A549 (cell line): ENCODE measurements around the gene DRGX.

Experiments used
- ESRRA ChIP-seq: fragments of 150-350 bp; IDR thresholded peaks from 2 replicates; pipeline ENCODE4 v1.6.1; 2014; ENCODE audit warnings: mild to moderate bottlenecking, low read length, borderline replicate concordance
- HOXB5 ChIP-seq: fragments of 250-450 bp; sonication (Bioruptor Pico); IDR thresholded peaks from 2 replicates; pipeline ENCODE4 v1.5.0; 2020; ENCODE audit warnings: mild to moderate bottlenecking, moderate library complexity
- POLR2AphosphoS2 ChIP-seq: conservative IDR thresholded peaks from 2 replicates; pipeline ENCODE4 v1.6.1; 2012; ENCODE audit warnings: low read length, improper control_type of control experiment, inconsistent platforms
- RNF2 ChIP-seq: fragments of 200-600 bp; sonication (generic); IDR thresholded peaks from 2 replicates; pipeline ENCODE4 v1.6.1; 2016; ENCODE audit warnings: low read depth, mild to moderate bottlenecking, antibody characterized with exemption, moderate library complexity, borderline replicate concordance
- TF ChIP-seq, protein P1 (sequence below): fragments of >200 bp; sonication (Bioruptor Twin); formaldehyde crosslinking; IDR thresholded peaks from 3 replicates; pipeline ENCODE4 v1.5.1; 2016
- TF ChIP-seq, protein P2 (sequence below): fragments of 200-600 bp; sonication (generic); IDR thresholded peaks from 2 replicates; pipeline ENCODE4 v1.6.1; 2016; ENCODE audit warnings: antibody characterized with exemption, mild to moderate bottlenecking, moderate library complexity

DNA sequence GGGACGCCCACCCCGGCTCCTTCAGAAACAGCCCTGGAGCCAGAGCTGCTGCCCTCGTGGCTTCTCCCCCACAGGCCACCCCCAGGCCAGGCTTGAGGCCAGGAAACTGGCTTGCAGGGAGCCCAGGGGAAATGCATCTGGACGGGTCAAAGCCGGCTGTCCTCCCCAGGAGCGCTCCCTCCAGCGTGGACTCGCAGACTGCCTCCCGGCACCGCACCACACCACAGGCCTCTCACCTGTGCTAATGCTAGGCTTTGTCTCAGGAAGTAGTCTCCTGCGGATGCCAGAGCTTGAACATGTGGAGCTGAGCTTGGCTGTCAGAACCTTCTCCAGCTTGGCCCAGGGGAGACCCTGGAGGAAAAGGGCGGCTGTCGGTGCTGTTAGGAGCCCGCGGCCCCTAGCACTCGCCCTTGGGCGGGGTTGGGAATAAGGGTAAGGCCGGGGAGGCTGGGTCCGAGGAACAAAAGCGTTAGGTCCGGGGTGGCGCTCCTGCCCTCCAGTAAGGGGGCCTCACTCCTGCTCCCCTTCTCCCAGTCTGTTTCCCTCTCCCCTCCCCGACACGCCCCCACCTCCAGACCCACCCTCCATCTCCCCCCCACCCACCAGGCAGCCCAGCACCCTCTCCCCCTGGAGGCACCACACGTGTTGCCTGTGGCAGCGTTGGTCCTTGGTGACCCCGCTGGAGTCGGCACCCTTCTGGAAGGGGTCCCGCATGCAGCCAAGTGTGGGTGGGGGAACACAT lies 21.6 kb upstream of the DRGX start:
- TF ChIP-seq HOXB5 (CRISPR knock-in tag) (no peak), RNF2 (no peak), POLR2AphosphoS2 (no peak), ESRRA (no peak)
- TF ChIP-seq, protein P1, sequence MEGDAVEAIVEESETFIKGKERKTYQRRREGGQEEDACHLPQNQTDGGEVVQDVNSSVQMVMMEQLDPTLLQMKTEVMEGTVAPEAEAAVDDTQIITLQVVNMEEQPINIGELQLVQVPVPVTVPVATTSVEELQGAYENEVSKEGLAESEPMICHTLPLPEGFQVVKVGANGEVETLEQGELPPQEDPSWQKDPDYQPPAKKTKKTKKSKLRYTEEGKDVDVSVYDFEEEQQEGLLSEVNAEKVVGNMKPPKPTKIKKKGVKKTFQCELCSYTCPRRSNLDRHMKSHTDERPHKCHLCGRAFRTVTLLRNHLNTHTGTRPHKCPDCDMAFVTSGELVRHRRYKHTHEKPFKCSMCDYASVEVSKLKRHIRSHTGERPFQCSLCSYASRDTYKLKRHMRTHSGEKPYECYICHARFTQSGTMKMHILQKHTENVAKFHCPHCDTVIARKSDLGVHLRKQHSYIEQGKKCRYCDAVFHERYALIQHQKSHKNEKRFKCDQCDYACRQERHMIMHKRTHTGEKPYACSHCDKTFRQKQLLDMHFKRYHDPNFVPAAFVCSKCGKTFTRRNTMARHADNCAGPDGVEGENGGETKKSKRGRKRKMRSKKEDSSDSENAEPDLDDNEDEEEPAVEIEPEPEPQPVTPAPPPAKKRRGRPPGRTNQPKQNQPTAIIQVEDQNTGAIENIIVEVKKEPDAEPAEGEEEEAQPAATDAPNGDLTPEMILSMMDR = no peak
- TF ChIP-seq, protein P2, sequence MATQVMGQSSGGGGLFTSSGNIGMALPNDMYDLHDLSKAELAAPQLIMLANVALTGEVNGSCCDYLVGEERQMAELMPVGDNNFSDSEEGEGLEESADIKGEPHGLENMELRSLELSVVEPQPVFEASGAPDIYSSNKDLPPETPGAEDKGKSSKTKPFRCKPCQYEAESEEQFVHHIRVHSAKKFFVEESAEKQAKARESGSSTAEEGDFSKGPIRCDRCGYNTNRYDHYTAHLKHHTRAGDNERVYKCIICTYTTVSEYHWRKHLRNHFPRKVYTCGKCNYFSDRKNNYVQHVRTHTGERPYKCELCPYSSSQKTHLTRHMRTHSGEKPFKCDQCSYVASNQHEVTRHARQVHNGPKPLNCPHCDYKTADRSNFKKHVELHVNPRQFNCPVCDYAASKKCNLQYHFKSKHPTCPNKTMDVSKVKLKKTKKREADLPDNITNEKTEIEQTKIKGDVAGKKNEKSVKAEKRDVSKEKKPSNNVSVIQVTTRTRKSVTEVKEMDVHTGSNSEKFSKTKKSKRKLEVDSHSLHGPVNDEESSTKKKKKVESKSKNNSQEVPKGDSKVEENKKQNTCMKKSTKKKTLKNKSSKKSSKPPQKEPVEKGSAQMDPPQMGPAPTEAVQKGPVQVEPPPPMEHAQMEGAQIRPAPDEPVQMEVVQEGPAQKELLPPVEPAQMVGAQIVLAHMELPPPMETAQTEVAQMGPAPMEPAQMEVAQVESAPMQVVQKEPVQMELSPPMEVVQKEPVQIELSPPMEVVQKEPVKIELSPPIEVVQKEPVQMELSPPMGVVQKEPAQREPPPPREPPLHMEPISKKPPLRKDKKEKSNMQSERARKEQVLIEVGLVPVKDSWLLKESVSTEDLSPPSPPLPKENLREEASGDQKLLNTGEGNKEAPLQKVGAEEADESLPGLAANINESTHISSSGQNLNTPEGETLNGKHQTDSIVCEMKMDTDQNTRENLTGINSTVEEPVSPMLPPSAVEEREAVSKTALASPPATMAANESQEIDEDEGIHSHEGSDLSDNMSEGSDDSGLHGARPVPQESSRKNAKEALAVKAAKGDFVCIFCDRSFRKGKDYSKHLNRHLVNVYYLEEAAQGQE = no peak
